Osteocyte (in vitro differentiated cells): ENCODE measurements around the gene CDHR4. TPM values are rescaled to one million over a fixed set of nuclear protein-coding genes. Genes with fewer than 3 reads are reported as not detected.

Experiments used
- DNase-seq: peaks from one replicate; pipeline ENCODE4 v3.0.0; 2021; ENCODE audit warnings: mixed read lengths; ENCODE audit not compliant: unreplicated experiment; ENCODE audit errors: extremely low spot score
- H3K27ac Mint-ChIP-seq: one replicate; pipeline ENCODE4 v1.8.0; 2021; ENCODE audit warnings: mild to moderate bottlenecking, mixed read lengths; ENCODE audit not compliant: unreplicated experiment
- H3K27me3 Mint-ChIP-seq: one replicate; pipeline ENCODE4 v1.8.0; 2021; ENCODE audit warnings: mixed read lengths; ENCODE audit not compliant: unreplicated experiment
- H3K36me3 Mint-ChIP-seq: one replicate; pipeline ENCODE4 v1.8.0; 2021; ENCODE audit warnings: mixed read lengths; ENCODE audit not compliant: unreplicated experiment
- H3K4me1 Mint-ChIP-seq: one replicate; pipeline ENCODE4 v1.8.0; 2021; ENCODE audit warnings: mixed read lengths; ENCODE audit not compliant: unreplicated experiment
- H3K4me3 Mint-ChIP-seq: one replicate; pipeline ENCODE4 v1.8.0; 2021; ENCODE audit warnings: mild to moderate bottlenecking, moderate library complexity, mixed read lengths; ENCODE audit not compliant: unreplicated experiment
- H3K9me3 Mint-ChIP-seq: one replicate; pipeline ENCODE4 v1.8.0; 2021; ENCODE audit warnings: mixed read lengths; ENCODE audit not compliant: unreplicated experiment
- total RNA-seq: library from RNA; stranded (reverse); gene quantifications from 2 replicates; pipeline ENCODE4 v1.2.1, GENCODE V29; 2021
- TF ChIP-seq, protein P1 (sequence below): fragments of 200-600 bp; sonication (generic); IDR thresholded peaks from 2 replicates; pipeline ENCODE4 v1.5.0; 2021; ENCODE audit warnings: antibody characterized with exemption, mild to moderate bottlenecking, moderate library complexity

The CDHR4 gene
- total RNA-seq, 1 donor from 2014 or later = not detected

DNA sequence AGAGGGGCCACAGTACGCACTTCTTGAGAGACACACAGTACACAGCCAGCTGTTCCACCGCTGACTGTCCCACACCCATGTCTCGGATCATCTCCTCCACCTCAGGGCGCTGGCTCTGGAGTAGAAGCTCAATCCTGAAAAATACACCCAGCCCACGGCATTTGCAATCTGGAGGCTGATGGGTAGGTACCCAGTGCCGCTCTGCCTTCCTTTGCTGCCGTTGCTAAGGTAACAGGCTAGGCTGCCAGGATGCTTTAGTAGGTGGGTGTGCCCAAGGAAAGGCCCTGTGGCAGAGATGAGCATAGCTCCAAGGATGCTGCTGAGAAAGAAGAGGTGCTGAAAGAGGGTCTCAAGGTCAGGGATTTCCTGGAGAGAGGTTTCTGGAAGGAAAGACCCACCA, 42.1 kb upstream of the CDHR4 start:
- no peaks in the 10 kb centered on the region for H3K36me3 Mint-ChIP-seq
- no peaks in the 10 kb centered on the region for H3K9me3 Mint-ChIP-seq
- no peak for DNase-seq
- H3K4me1 Mint-ChIP-seq = peaks cover 5% of the 10 kb centered on the region
- TF ChIP-seq, protein P1, sequence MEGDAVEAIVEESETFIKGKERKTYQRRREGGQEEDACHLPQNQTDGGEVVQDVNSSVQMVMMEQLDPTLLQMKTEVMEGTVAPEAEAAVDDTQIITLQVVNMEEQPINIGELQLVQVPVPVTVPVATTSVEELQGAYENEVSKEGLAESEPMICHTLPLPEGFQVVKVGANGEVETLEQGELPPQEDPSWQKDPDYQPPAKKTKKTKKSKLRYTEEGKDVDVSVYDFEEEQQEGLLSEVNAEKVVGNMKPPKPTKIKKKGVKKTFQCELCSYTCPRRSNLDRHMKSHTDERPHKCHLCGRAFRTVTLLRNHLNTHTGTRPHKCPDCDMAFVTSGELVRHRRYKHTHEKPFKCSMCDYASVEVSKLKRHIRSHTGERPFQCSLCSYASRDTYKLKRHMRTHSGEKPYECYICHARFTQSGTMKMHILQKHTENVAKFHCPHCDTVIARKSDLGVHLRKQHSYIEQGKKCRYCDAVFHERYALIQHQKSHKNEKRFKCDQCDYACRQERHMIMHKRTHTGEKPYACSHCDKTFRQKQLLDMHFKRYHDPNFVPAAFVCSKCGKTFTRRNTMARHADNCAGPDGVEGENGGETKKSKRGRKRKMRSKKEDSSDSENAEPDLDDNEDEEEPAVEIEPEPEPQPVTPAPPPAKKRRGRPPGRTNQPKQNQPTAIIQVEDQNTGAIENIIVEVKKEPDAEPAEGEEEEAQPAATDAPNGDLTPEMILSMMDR = no peak
- H3K27me3 Mint-ChIP-seq = no peaks in the 10 kb centered on the region
- no peak overlapping the region for H3K4me3 Mint-ChIP-seq
- H3K27ac Mint-ChIP-seq = no peak overlapping the region

DNA sequence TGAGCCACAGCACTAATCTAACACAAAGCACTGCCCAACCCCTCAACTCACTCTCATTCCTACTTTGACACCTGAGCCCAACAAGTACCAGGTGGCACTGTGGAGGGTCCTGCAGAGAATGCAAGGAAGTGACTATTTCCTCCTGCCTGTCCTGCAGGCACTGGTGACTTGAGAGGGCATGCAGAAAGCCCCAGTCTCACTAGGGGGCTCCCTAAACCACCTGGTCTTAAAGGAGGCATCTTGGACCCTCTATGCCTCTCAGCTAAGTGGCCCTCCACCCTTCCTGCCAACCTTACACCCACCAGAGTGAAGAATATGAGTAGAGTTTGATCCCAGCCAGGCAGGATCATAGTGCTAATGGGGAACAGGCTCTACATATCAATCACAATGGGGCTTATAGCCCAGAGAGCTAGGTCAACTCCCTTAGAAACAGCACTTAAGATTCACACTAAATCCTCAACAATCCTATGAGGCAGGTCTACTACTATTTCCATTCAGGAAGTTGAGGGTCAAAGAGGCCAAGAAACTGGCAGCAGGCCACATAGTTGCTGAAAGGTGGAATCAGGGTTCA, 41.5 kb upstream of the CDHR4 start:
- Mint-ChIP-seq H3K4me3 (no peak overlapping the region), H3K27ac (no peak overlapping the region), H3K36me3 (no peaks in the 10 kb centered on the region), H3K27me3 (no peaks in the 10 kb centered on the region), H3K4me1 (peaks cover 5% of the 10 kb centered on the region), H3K9me3 (no peaks in the 10 kb centered on the region)
- TF ChIP-seq, protein P1 = peak; percentile 36
- DNase-seq = no peak

DNA sequence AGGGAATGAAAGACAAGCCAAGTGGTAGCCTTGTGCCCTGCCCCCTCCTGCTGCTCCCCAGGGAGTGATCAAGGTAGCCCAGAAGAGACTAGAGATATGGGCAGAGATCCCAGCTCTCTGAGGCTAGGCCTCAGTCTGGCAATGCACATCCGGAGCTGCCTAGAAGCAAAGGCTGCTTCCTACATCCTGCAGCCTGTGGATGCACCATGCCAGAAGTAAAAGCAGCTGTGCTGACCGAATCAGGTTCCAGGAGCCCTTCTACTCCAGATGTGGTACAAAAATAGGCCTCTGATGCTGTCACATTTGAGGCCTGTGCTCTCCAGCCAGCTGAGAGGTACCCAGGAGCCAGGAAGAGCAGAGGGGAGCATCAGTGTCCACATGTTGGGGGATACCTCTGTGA, 40.7 kb upstream of the CDHR4 start:
- no peaks in the 10 kb centered on the region for H3K9me3 Mint-ChIP-seq
- DNase-seq = no peak
- H3K36me3 Mint-ChIP-seq = no peaks in the 10 kb centered on the region
- TF ChIP-seq, protein P1 = no peak
- peaks cover 5% of the 10 kb centered on the region for H3K4me1 Mint-ChIP-seq
- no peak overlapping the region for H3K4me3 Mint-ChIP-seq
- no peak overlapping the region for H3K27ac Mint-ChIP-seq
- H3K27me3 Mint-ChIP-seq = no peaks in the 10 kb centered on the region

DNA sequence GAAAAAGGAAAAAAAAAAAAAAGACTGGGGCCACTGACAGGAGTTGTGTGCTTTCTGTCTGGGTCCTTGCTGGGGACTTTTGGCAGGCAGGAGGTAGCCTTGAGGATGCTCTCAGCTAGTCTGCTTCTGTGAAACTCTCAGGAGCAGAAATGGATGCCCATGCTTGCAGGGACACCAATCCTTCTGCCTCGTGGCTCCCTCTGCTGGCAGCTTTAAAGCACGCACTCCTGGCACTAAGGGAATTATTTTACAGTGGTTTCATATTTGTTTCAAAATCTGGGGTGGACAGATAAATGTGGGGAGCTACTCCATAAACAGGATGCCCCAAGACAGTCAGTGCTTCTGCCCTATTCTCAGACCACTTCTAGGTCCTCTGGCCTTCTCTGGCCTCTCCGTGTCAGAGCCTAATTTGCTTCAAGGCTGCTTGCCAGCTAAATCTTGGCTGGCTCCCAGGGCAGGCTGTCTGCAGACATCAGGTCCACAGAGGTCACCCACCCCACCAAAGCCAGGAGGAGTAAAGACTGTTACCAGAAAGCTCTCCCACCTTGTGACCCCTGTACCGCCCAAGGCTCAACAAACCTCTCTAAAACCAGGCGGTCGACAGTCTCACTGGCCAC, 39.6 kb upstream of the CDHR4 start:
- H3K4me1 Mint-ChIP-seq = peaks cover 5% of the 10 kb centered on the region
- TF ChIP-seq, protein P1 = peak; percentile 92

DNA sequence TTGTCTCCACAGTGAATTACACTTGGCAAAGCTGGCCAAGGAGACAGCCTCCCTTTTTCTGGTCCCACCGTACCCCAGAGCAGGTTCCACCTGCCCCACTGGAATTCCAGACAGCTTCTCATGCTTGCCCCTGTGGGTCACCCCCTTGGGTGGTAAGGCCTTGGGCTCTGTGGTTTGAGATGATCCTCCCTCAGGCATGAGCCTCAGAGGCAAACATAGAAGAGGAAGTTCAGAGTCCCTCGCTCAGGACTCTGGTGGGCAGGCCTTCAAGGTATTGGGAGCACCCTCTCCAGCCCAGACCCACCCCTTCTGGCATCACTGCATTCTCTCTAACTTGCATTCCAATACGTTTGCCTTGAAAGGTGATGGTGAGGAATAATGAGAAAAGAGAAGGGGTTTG, 31.7 kb upstream of the CDHR4 start:
- H3K27me3 Mint-ChIP-seq = no peaks in the 10 kb centered on the region
- TF ChIP-seq, protein P1 = no peak
- no peak for DNase-seq
- no peak overlapping the region for H3K27ac Mint-ChIP-seq
- no peaks in the 10 kb centered on the region for H3K9me3 Mint-ChIP-seq
- peaks cover 3% of the 10 kb centered on the region for H3K36me3 Mint-ChIP-seq
- no peaks in the 10 kb centered on the region for H3K4me1 Mint-ChIP-seq
- H3K4me3 Mint-ChIP-seq = no peak overlapping the region

More for the DNA sequence above, 39.6 kb upstream of the CDHR4 start:
- Mint-ChIP-seq H3K4me3 (no peak overlapping the region), H3K27me3 (no peaks in the 10 kb centered on the region), H3K36me3 (no peaks in the 10 kb centered on the region), H3K9me3 (no peaks in the 10 kb centered on the region), H3K27ac (peak overlapping the region; percentile 31)
- DNase-seq = peak; percentile 90
